H1 (cell line): Measurements from ENCODE around the gene TBR1. TPM values are rescaled to one million over a fixed set of nuclear protein-coding genes. Genes with fewer than 3 reads are reported as not detected.

Source experiments
- CTCF ChIA-PET: fragments of 300-600 bp; sonication (Branson Sonifier 250); formaldehyde crosslinking; loops from one replicate; lab custom pipeline; 2021; ENCODE audit not compliant: partially characterized antibody; lab: Charles Lee
- POLR2A ChIA-PET: fragments of 300-600 bp; sonication (Branson Sonifier 250); formaldehyde crosslinking; loops from one replicate; lab custom pipeline; 2021; ENCODE audit warnings: inconsistent platforms; ENCODE audit not compliant: partially characterized antibody; lab: Charles Lee
- DNase-seq, 2 experiments: peaks; one replicate each; pipeline versions ENCODE4 v3.0.0 to v3.0.0-alpha.2; 2010 to 2022; ENCODE audit warnings: low spot score in 2 of 2, low read depth in 1 of 2, mixed read lengths in 1 of 2
- FAIRE-seq: peaks from 2 replicates; lab custom pipeline; 2011; peaks lifted over from hg19 to GRCh38; lab: Jason Lieb, UNC
- H2AFZ ChIP-seq: 2 replicates; pipeline ENCODE4 v1.8.1; 2012; ENCODE audit warnings: low read length, inconsistent platforms
- H2AK5ac ChIP-seq: 2 replicates; pipeline ENCODE4 v1.6.1; 2013; ENCODE audit warnings: low read depth, low read length
- H2BK120ac ChIP-seq: replicated peaks from 2 replicates; pipeline ENCODE3; 2013; ENCODE audit warnings: low read depth, low read length, inconsistent platforms
- H2BK12ac ChIP-seq: 2 replicates; pipeline ENCODE4 v1.6.1; 2013; ENCODE audit warnings: low read depth, low read length
- H2BK15ac ChIP-seq: 2 replicates; pipeline ENCODE4 v1.6.1; 2013; ENCODE audit warnings: low read length
- H2BK20ac ChIP-seq: 2 replicates; pipeline ENCODE4 v1.6.1; 2013; ENCODE audit warnings: low read length
- H2BK5ac ChIP-seq: 2 replicates; pipeline ENCODE4 v1.6.1; 2013; ENCODE audit warnings: low read depth, low read length
- H3K14ac ChIP-seq: 2 replicates; pipeline ENCODE4 v1.6.1; 2013; ENCODE audit warnings: inconsistent platforms; ENCODE audit not compliant: insufficient read length
- H3K18ac ChIP-seq: 2 replicates; pipeline ENCODE4 v1.6.1; 2013; ENCODE audit warnings: low read length; ENCODE audit errors: extremely low read depth
- H3K23ac ChIP-seq: 2 replicates; pipeline ENCODE4 v1.6.1; 2013; ENCODE audit warnings: inconsistent platforms; ENCODE audit not compliant: insufficient read length
- H3K23me2 ChIP-seq: 2 replicates; pipeline ENCODE4 v1.6.1; 2013; ENCODE audit warnings: low read depth, low read length
- H3K27ac ChIP-seq: 2 replicates; pipeline ENCODE4 v1.6.1; 2011; ENCODE audit warnings: low read depth, low read length, inconsistent platforms
- H3K27me3 ChIP-seq, 4 experiments: replicated peaks in 1 of 4; 1 replicate in 1 of 4; 2 replicates in 3 of 4; pipeline versions ENCODE4 v1.6.1 to v1.8.1; 2011 to 2013; ENCODE audit warnings: low read length in 3 of 4, mild to moderate bottlenecking in 3 of 4, inconsistent platforms in 2 of 4, mixed read lengths in 2 of 4, moderate library complexity in 1 of 4; ENCODE audit not compliant: control insufficient read depth in 3 of 4, insufficient read depth in 3 of 4; ENCODE audit errors: extremely low read depth in 1 of 4
- H3K36me3 ChIP-seq, 4 experiments: 2 replicates each; pipeline versions ENCODE4 v1.6.1 to v1.8.1; 2011 to 2013; ENCODE audit warnings: mild to moderate bottlenecking in 4 of 4, low read length in 3 of 4, moderate library complexity in 2 of 4, control low read depth in 1 of 4, inconsistent platforms in 1 of 4; ENCODE audit not compliant: insufficient read depth in 4 of 4, control insufficient read depth in 2 of 4
- H3K4ac ChIP-seq: replicated peaks from 2 replicates; pipeline ENCODE3; 2013; ENCODE audit warnings: low read length, low read depth, mixed read lengths, inconsistent platforms; ENCODE audit not compliant: insufficient read length
- H3K4me1 ChIP-seq, 4 experiments: replicated peaks in 1 of 4; 1 replicate in 1 of 4; 2 replicates in 3 of 4; pipeline versions ENCODE4 v1.6.1 to v1.8.1; 2011 to 2013; ENCODE audit warnings: low read length in 3 of 4, inconsistent platforms in 2 of 4, mixed read lengths in 1 of 4; ENCODE audit not compliant: insufficient read depth in 4 of 4, control insufficient read depth in 3 of 4
- H3K4me2 ChIP-seq, 2 experiments: 2 replicates each; pipeline versions ENCODE4 v1.6.1 to v1.8.1; 2011 to 2013; ENCODE audit warnings: low read depth in 2 of 2, low read length in 2 of 2, control low read depth in 1 of 2, inconsistent platforms in 1 of 2, mild to moderate bottlenecking in 1 of 2; ENCODE audit not compliant: insufficient read depth in 1 of 2
- H3K4me3 ChIP-seq, 4 experiments: fragments of 200-600, 300-600 bp in 1 of 4; sonication (generic), shearing (Covaris generic), sonication (Bioruptor Twin) in 1 of 4; 2 replicates each; pipeline versions ENCODE4 v1.5.1 to v1.8.1; 2011 to 2016; ENCODE audit warnings: low read length in 4 of 4, low read depth in 3 of 4, control low read depth in 2 of 4, inconsistent platforms in 2 of 4, mild to moderate bottlenecking in 2 of 4, mixed read lengths in 1 of 4, moderate library complexity in 1 of 4; ENCODE audit not compliant: insufficient read depth in 2 of 4; ENCODE audit errors: extremely low read depth in 1 of 4
- H3K56ac ChIP-seq: replicated peaks from 2 replicates; pipeline ENCODE3; 2013; ENCODE audit warnings: low read depth, mild to moderate bottlenecking, mixed read lengths, low read length, inconsistent platforms; ENCODE audit not compliant: insufficient read length
- H3K79me1 ChIP-seq: 2 replicates; pipeline ENCODE4 v1.6.1; 2013; ENCODE audit warnings: low read depth, low read length, control low read depth
- H3K79me2 ChIP-seq, 2 experiments: 2 replicates each; pipeline versions ENCODE4 v1.6.1 to v1.8.1; 2012 to 2013; ENCODE audit warnings: low read length in 2 of 2, mild to moderate bottlenecking in 2 of 2, inconsistent platforms in 1 of 2; ENCODE audit not compliant: insufficient read depth in 2 of 2, control insufficient read depth in 1 of 2
- H3K9ac ChIP-seq, 4 experiments: replicated peaks in 1 of 4; 1 replicate in 1 of 4; 2 replicates in 3 of 4; pipeline versions ENCODE4 v1.6.1 to v1.8.1; 2011 to 2013; ENCODE audit warnings: low read depth in 3 of 4, low read length in 3 of 4, control low read depth in 2 of 4, mild to moderate bottlenecking in 2 of 4, moderate library complexity in 2 of 4, inconsistent platforms in 1 of 4; ENCODE audit errors: extremely low read depth in 1 of 4
- H3K9me3 ChIP-seq, 2 experiments: 2 replicates each; pipeline versions ENCODE4 v1.6.1 to v1.8.1; 2012 to 2013; ENCODE audit warnings: mild to moderate bottlenecking in 2 of 2, moderate library complexity in 2 of 2, control low read depth in 1 of 2, inconsistent platforms in 1 of 2, low read depth in 1 of 2, low read length in 1 of 2, mixed read lengths in 1 of 2; ENCODE audit not compliant: insufficient read depth in 2 of 2
- H4K20me1 ChIP-seq, 2 experiments: replicated peaks in 1 of 2; 2 replicates each; pipeline versions ENCODE3 to v1.8.1; 2011 to 2013; ENCODE audit warnings: inconsistent platforms in 2 of 2, low read length in 2 of 2, mild to moderate bottlenecking in 1 of 2; ENCODE audit not compliant: insufficient read depth in 2 of 2, control insufficient read depth in 1 of 2
- H4K5ac ChIP-seq: 2 replicates; pipeline ENCODE4 v1.6.1; 2013; ENCODE audit warnings: low read length, low read depth, mixed read lengths, inconsistent platforms; ENCODE audit not compliant: insufficient read length
- H4K8ac ChIP-seq: 2 replicates; pipeline ENCODE4 v1.8.0; 2013; ENCODE audit warnings: mild to moderate bottlenecking, moderate library complexity, low read length, inconsistent platforms; ENCODE audit not compliant: insufficient read depth; ENCODE audit errors: extremely low read depth
- H4K91ac ChIP-seq: replicated peaks from 2 replicates; pipeline ENCODE3; 2013; ENCODE audit warnings: low read length, mixed read lengths, inconsistent platforms; ENCODE audit not compliant: insufficient read length
- CEBPB ChIP-seq: IDR thresholded peaks from 2 replicates; pipeline ENCODE4 v1.6.1; 2012; ENCODE audit warnings: low read depth, low read length
- CHD2 ChIP-seq: IDR thresholded peaks from 2 replicates; pipeline ENCODE4 v1.6.1; 2012; ENCODE audit warnings: low read length, improper control_type of control experiment
- CREB1 ChIP-seq: IDR thresholded peaks from 2 replicates; pipeline ENCODE4 v1.6.1; 2012; ENCODE audit warnings: inconsistent platforms
- CTBP2 ChIP-seq: IDR thresholded peaks from 2 replicates; pipeline ENCODE4 v1.7.0; 2011; ENCODE audit warnings: borderline replicate concordance, mild to moderate bottlenecking, moderate library complexity, mixed read lengths, low read length; ENCODE audit not compliant: insufficient read depth, insufficient read length
- GABPA ChIP-seq: IDR thresholded peaks from 2 replicates; pipeline ENCODE4 v1.6.1; 2011; ENCODE audit warnings: mild to moderate bottlenecking, low read length, moderate library complexity, borderline replicate concordance; ENCODE audit not compliant: insufficient read depth
- JUND ChIP-seq: IDR thresholded peaks from 2 replicates; pipeline ENCODE4 v1.6.1; 2011; ENCODE audit warnings: mild to moderate bottlenecking, improper control_type of control experiment, low read length
- MAX ChIP-seq: IDR thresholded peaks from 2 replicates; pipeline ENCODE4 v1.6.1; 2012; ENCODE audit warnings: inconsistent platforms
- NRF1 ChIP-seq: IDR thresholded peaks from 2 replicates; pipeline ENCODE4 v1.6.1; 2011; ENCODE audit warnings: mild to moderate bottlenecking, low read depth, low read length, improper control_type of control experiment
- POLR2A ChIP-seq, 2 experiments: IDR thresholded peaks; 1 replicate in 1 of 2; 2 replicates in 1 of 2; pipeline ENCODE4 v1.6.1; 2011; ENCODE audit warnings: low read depth in 2 of 2, low read length in 2 of 2, mild to moderate bottlenecking in 2 of 2; ENCODE audit errors: control extremely low read depth in 1 of 2
- SAP30 ChIP-seq: fragments of 300-600 bp; sonication (generic); IDR thresholded peaks from 2 replicates; pipeline ENCODE4 v1.7.1; 2012; ENCODE audit warnings: low read length, moderate library complexity, mild to moderate bottlenecking, inconsistent platforms; ENCODE audit not compliant: insufficient read depth, insufficient replicate concordance
- SIN3A ChIP-seq, 2 experiments: IDR thresholded peaks in 1 of 2; conservative IDR thresholded peaks in 1 of 2; 2 replicates each; pipeline ENCODE4 v1.6.1; 2011 to 2012; ENCODE audit warnings: low read length in 2 of 2, improper control_type of control experiment in 1 of 2, low read depth in 1 of 2, mild to moderate bottlenecking in 1 of 2
- SP4 ChIP-seq: IDR thresholded peaks from 2 replicates; pipeline ENCODE4 v1.6.1; 2012; ENCODE audit warnings: low read length, inconsistent platforms
- SRF ChIP-seq: IDR thresholded peaks from 2 replicates; pipeline ENCODE4 v1.6.1; 2011; ENCODE audit warnings: mild to moderate bottlenecking, low read depth, low read length, moderate library complexity
- TAF1 ChIP-seq: IDR thresholded peaks from 2 replicates; pipeline ENCODE4 v1.6.1; 2011; ENCODE audit warnings: mild to moderate bottlenecking, low read depth, low read length
- WGBS, 2 experiments: shearing (Covaris generic) in 1 of 2; methylation state at CpG; one replicate each; pipeline versions ENCODE4 v1.1.6 to v1.1.7; 2013 to 2015; ENCODE audit warnings: low lambda C conversion rate in 2 of 2, mixed read lengths in 2 of 2, inconsistent platforms in 1 of 2, low coverage in 1 of 2, missing lambda C conversion rate in 1 of 2; ENCODE audit not compliant: insufficient replicate concordance in 2 of 2, insufficient coverage in 1 of 2, insufficient read length in 1 of 2; ENCODE audit errors: extremely low coverage in 1 of 2, missing lambda C conversion rate in 1 of 2; 5-methylcytosine and 5-hydroxymethylcytosine counted together
- polyA plus RNA-seq, 7 experiments: library from polyadenylated mRNA; depleted of rRNA in 3 of 7; stranded (reverse) in 5 of 7; unstranded in 2 of 7; fragments of >200 nt in 5 of 7; fragments of 200-250 nt in 2 of 7; gene quantifications; 1 replicate in 5 of 7; 2 replicates in 1 of 7; 4 replicates in 1 of 7; pipeline versions ENCODE4 v1.2.1 to v1.2.3, GENCODE V29; 2011 to 2013; ENCODE audit warnings: missing spikeins in 2 of 7, mixed read lengths in 2 of 7
- total RNA-seq: library from RNA; stranded (reverse); fragmentation: NEBNext Ultra II Directional; extraction: Animal tissue kit (Norgen Biotek cat#: 25700); gene quantifications from 2 replicates; pipeline ENCODE4 v1.2.1, GENCODE V29; 2021

The TBR1 gene
- total and polyA plus RNA-seq, 2 of the 8 experiments (the other 6 are each of a cell fraction or from before 2014, with no cell fraction given), result not detected

- Histone ChIP-seq H3K14ac (no peak overlapping the region), H2BK120ac (no peak overlapping the region), H2AK5ac (no peak overlapping the region), H3K18ac (no peak overlapping the region), H3K79me2 (no peaks in the 10 kb centered on the region), H3K4ac (no peak overlapping the region), H2AFZ (no peak overlapping the region), H4K8ac (no peak overlapping the region), H3K4me1 (peaks cover 0 to 6% (median under 1%) of the 10 kb centered on the region in 4 experiments; a peak in 3 of 7 replicates), H4K5ac (no peak overlapping the region), H4K91ac (no peak overlapping the region), H3K4me3 (no peak overlapping the region), H3K27ac (no peak overlapping the region), H3K36me3 (peaks cover 0 to 3% (median 0%) of the 10 kb centered on the region in 4 experiments; a peak in 1 of 8 replicates), H2BK15ac (no peak overlapping the region), H3K9ac (no peak overlapping the region), H3K23ac (no peak overlapping the region), H3K4me2 (no peak overlapping the region), H3K9me3 (no peaks in the 10 kb centered on the region), H3K79me1 (no peaks in the 10 kb centered on the region), H2BK20ac (no peak overlapping the region), H2BK12ac (no peak overlapping the region), H2BK5ac (no peak overlapping the region)
- 84% methylated on average over 2 of the region's 2 CpGs; no CpG with 5 or more reads in 1 of the 2 experiments for WGBS, 2 experiments
- ChIA-PET POLR2A (no interaction called here), CTCF (no interaction called here)
- DNase-seq, result no peak
- no peak for FAIRE-seq
- TF ChIP-seq CTBP2 (no peak), SIN3A (conservative IDR thresholded peaks at IDR 0.05 in 1 of 2, IDR thresholded peaks at IDR 0.05 in 1 of 2; ENCODE audit: low read depth in 1 of 2, low read length in 2 of 2) (no peak), JUND (no peak), SP4 (no peak), SAP30 (no peak), CHD2 (no peak), POLR2A (IDR thresholded peaks at IDR 0.05; ENCODE audit: control extremely low read depth in 1 of 2, low read depth in 2 of 2, low read length in 2 of 2) (no peak), NRF1 (no peak), TAF1 (no peak), SRF (no peak), CREB1 (no peak), GABPA (no peak), MAX (no peak), CEBPB (no peak)
- TF ChIP-seq, all 59 proteins: peak for 0
- no peak overlapping the region for H3K56ac ChIP-seq
- peaks cover 35 to 44% (median 40%) of the 10 kb centered on the region in 4 experiments for H3K27me3 ChIP-seq
- H3K23me2 ChIP-seq, result peaks cover 4% of the 10 kb centered on the region; the same call in 1 of the 2 replicates
- peaks cover 0 to 4% of the 10 kb centered on the region in 2 experiments for H4K20me1 ChIP-seq
These were observed 14.3 kb downstream of the TBR1 start for GRCh38 chr2:161430386-161430785.
